Left lung (tissue), 10 donors: ENCODE measurements around the gene PHLDA2. TPM values are rescaled to one million over a fixed set of nuclear protein-coding genes. Genes with fewer than 3 reads are reported as not detected.
A peak's percentile ranks its signal among the peaks of the same experiment; 100 is the strongest.

Experiments used
- ATAC-seq: fragments of 200-7000 bp; cut with Tn5 transposase; one replicate; pipeline ENCODE4 v1.9.1; 2020; ENCODE audit warnings: moderate library complexity
- DNase-seq, 4 donors: peaks; one replicate each; pipeline ENCODE4 v3.0.0-alpha.2; 2013 to 2020
- H3K27ac ChIP-seq, 2 donors: fragments of 200-600 bp; sonication (generic) in 1 of 2; one replicate each; pipeline versions ENCODE4 v1.5.0 to v1.8.0; 2020 to 2021
- H3K27me3 ChIP-seq, 2 donors: fragments of 200-600 bp; sonication (generic) in 1 of 2; one replicate each; pipeline versions ENCODE4 v1.5.0 to v1.8.0; 2020 to 2021
- H3K36me3 ChIP-seq, 2 donors: fragments of 200-600 bp; sonication (generic) in 1 of 2; one replicate each; pipeline versions ENCODE4 v1.5.0 to v1.8.0; 2020 to 2021
- H3K4me1 ChIP-seq, 2 donors: fragments of 200-600 bp; one replicate each; pipeline ENCODE4 v1.8.0; 2021
- H3K4me3 ChIP-seq, 2 donors: fragments of 200-600 bp; sonication (generic) in 1 of 2; one replicate each; pipeline versions ENCODE4 v1.5.0 to v1.8.0; 2020 to 2021; ENCODE audit warnings: mild to moderate bottlenecking in 1 of 2
- H3K9me3 ChIP-seq, 2 donors: fragments of 200-600 bp; sonication (generic) in 1 of 2; one replicate each; pipeline versions ENCODE4 v1.5.0 to v1.8.0; 2020 to 2021
- CTCF ChIP-seq, 2 donors: fragments of 200-600 bp; sonication (generic) in 1 of 2; IDR thresholded peaks; one replicate each; pipeline versions ENCODE4 v1.5.0 to v1.8.0; 2021; ENCODE audit warnings: antibody characterized with exemption in 2 of 2
- intact Hi-C, 2 donors: fragments of 100-400 bp; cut with DNase I; formaldehyde crosslinking; loops; one replicate each; pipeline versions ENCODE4 v1.11.2 to v1.14.2; 2022
- polyA plus RNA-seq, 6 donors: library from polyadenylated mRNA; unstranded; fragments of 120-200 nt; gene quantifications; one replicate each; pipeline ENCODE4 v1.2.1, GENCODE V29; 2013; ENCODE audit not compliant: insufficient read length in 6 of 6
- total RNA-seq, 2 donors: library from RNA; stranded (reverse); fragmentation: NEBNext Ultra II Directional; extraction: Animal tissue kit (Norgen Biotek cat#: 25700); gene quantifications; one replicate each; pipeline ENCODE4 v1.2.1, GENCODE V29; 2021
- donor health status: DM: no; HTN: yes; CAD: no.
- donor health status: DM: no; HTN: no; CAD: no.

Gene PHLDA2
- total and polyA plus RNA-seq, 8 donors = 0.23 to 50.0 (median 0.98) TPM; not detected in 1

GRCh38 chr11:2961080-2961479 lies 31.9 kb upstream of the PHLDA2 start:
- Histone ChIP-seq H3K27ac (no peak overlapping the region), H3K4me1 (peaks cover 0 to 13% of the 10 kb centered on the region in 2 donors), H3K36me3 (peaks cover 0 to 100% of the 10 kb centered on the region in 2 donors), H3K27me3 (no peaks in the 10 kb centered on the region), H3K9me3 (no peaks in the 10 kb centered on the region), H3K4me3 (no peak overlapping the region)
- no peak for ATAC-seq
- no peak for DNase-seq
- TF ChIP-seq CTCF (IDR thresholded peaks at IDR 0.05) = no peak
- intact Hi-C loops = no loop called here

GRCh38 chr11:2960139-2960538 lies 30.9 kb upstream of the PHLDA2 start:
- H3K27me3 ChIP-seq = no peaks in the 10 kb centered on the region
- ATAC-seq = no peak
- H3K4me3 ChIP-seq = no peak overlapping the region
- intact Hi-C loops = no loop called here
- no peak for TF ChIP-seq CTCF (IDR thresholded peaks at IDR 0.05)
- no peak for DNase-seq
- no peaks in the 10 kb centered on the region for H3K9me3 ChIP-seq
- peaks cover 0 to 100% of the 10 kb centered on the region in 2 donors for H3K36me3 ChIP-seq
- no peak overlapping the region for H3K27ac ChIP-seq
- H3K4me1 ChIP-seq = peaks cover 0 to 13% of the 10 kb centered on the region in 2 donors

GRCh38 chr11:2958251-2958650 lies 29.0 kb upstream of the PHLDA2 start:
- Histone ChIP-seq H3K36me3 (peaks cover 0 to 100% of the 10 kb centered on the region in 2 donors), H3K4me3 (no peak overlapping the region), H3K27ac (peak overlapping the region in 1 of 2 donors; percentile 2), H3K27me3 (no peaks in the 10 kb centered on the region), H3K9me3 (no peaks in the 10 kb centered on the region), H3K4me1 (peaks cover 0 to 13% of the 10 kb centered on the region in 2 donors)
- ATAC-seq (no peak), DNase-seq (no peak)
- intact Hi-C loops = no loop called here
- TF ChIP-seq CTCF (IDR thresholded peaks at IDR 0.05) = no peak

- peak in 1 of 4 donors; percentile 50 for DNase-seq
- no peak for TF ChIP-seq CTCF (IDR thresholded peaks at IDR 0.05)
- Histone ChIP-seq H3K36me3 (peaks cover 0 to 99% of the 10 kb centered on the region in 2 donors), H3K9me3 (no peaks in the 10 kb centered on the region), H3K27me3 (no peaks in the 10 kb centered on the region), H3K27ac (no peak overlapping the region), H3K4me3 (no peak overlapping the region), H3K4me1 (peaks cover 0 to 24% of the 10 kb centered on the region in 2 donors)
- ATAC-seq = peak; percentile 20
- intact Hi-C loops = no loop called here
These were observed 26.8 kb upstream of the PHLDA2 start for GRCh38 chr11:2955906-2956476.

GRCh38 chr11:2954263-2954662 lies 25.0 kb upstream of the PHLDA2 start:
- ATAC-seq (no peak), DNase-seq (no peak)
- Histone ChIP-seq H3K36me3 (peaks cover 0 to 99% of the 10 kb centered on the region in 2 donors), H3K4me1 (peaks cover 0 to 28% of the 10 kb centered on the region in 2 donors), H3K27ac (no peak overlapping the region), H3K27me3 (no peaks in the 10 kb centered on the region), H3K9me3 (no peaks in the 10 kb centered on the region), H3K4me3 (no peak overlapping the region)
- TF ChIP-seq CTCF (IDR thresholded peaks at IDR 0.05) = no peak
- intact Hi-C loops = no loop called here
